Measurements from ENCODE around the gene PCDHGB6.
"Not testable (repeated sequence)": the region's sequence is repeated elsewhere in the genome, so short reads cannot be mapped to it uniquely, and the experiment has no call there.

- not testable (repeated sequence) for TF ChIP-seq EZH2phosphoT487 (IDR thresholded peaks at IDR 0.05; ENCODE audit: borderline replicate concordance); CTCF (conservative IDR thresholded peaks at IDR 0.05; ENCODE audit: low read length)
Measured at GRCh38 chr5:141394401-141395187, 13.2 kb upstream of the PCDHGB6 start.

All from Loucy (cell line).